K562 (cell line): ENCODE results near the gene CEP20. TPM values are rescaled to one million over a fixed set of nuclear protein-coding genes. Genes with fewer than 3 reads are reported as not detected.

ENCODE experiments used
- ATAC-seq: fragments of 200-7000 bp; cut with Tn5 transposase; 3 replicates; pipeline ENCODE4 v1.9.1; 2020; ENCODE audit warnings: moderate library complexity
- BruUV-seq: library from RNA; stranded (reverse); fragments of 400-500 nt; replicated peaks from 2 replicates; lab custom pipeline; 2021; lab: Mats Ljungman, UMichigan
- CTCF ChIA-PET: fragments of 300-600 bp; formaldehyde crosslinking; extraction: SDS; loops from one replicate; lab custom pipeline; 2021; ENCODE audit warnings: low intra/inter-chr PET ratio; lab: Yijun Ruan, JAX
- POLR2A ChIA-PET: fragments of 300-600, 350-650 bp; sonication (Branson Sonifier 250); formaldehyde crosslinking; extraction: SDS; loops from one replicate; lab custom pipeline; 2021; ENCODE audit warnings: antibody characterized with exemption, inconsistent platforms; lab: Yijun Ruan, JAX
- DNase-seq, 4 experiments: peaks; one replicate each; pipeline versions ENCODE4 v3.0.0 to v3.0.0-alpha.2; 2011 to 2018; ENCODE audit warnings: low spot score in 3 of 4, mixed read lengths in 3 of 4; ENCODE audit errors: extremely low read depth in 1 of 4
- FAIRE-seq: peaks from 2 replicates; lab custom pipeline; 2011; peaks lifted over from hg19 to GRCh38; lab: Jason Lieb, UNC
- H2AFZ ChIP-seq: 2 replicates; pipeline ENCODE4 v1.6.0; 2011; ENCODE audit warnings: low read depth, low read length, control low read depth, inconsistent platforms
- H3K27ac ChIP-seq: fragments of 200-600 bp; 3 replicates; pipeline ENCODE4 v1.8.0; 2011; ENCODE audit warnings: low read depth, mild to moderate bottlenecking, control low read depth, inconsistent platforms, low read length, moderate library complexity, mixed read lengths; ENCODE audit errors: extremely low read depth
- H3K27me3 ChIP-seq, 2 experiments: fragments of 300-600 bp in 1 of 2; 2 replicates in 1 of 2; 3 replicates in 1 of 2; pipeline versions ENCODE4 v1.6.0 to v1.8.0; 2011; ENCODE audit warnings: inconsistent platforms in 2 of 2, low read length in 2 of 2, mild to moderate bottlenecking in 1 of 2, mixed read lengths in 1 of 2, moderate library complexity in 1 of 2; ENCODE audit not compliant: control insufficient read depth in 2 of 2, insufficient read depth in 2 of 2
- H3K36me3 ChIP-seq: fragments of 300-600 bp; 3 replicates; pipeline ENCODE4 v1.8.0; 2011; ENCODE audit warnings: mild to moderate bottlenecking, low read length, inconsistent platforms; ENCODE audit not compliant: control insufficient read depth, insufficient read depth
- H3K4me1 ChIP-seq, 2 experiments: fragments of 200-600 bp in 1 of 2; replicated peaks in 1 of 2; 2 replicates in 1 of 2; 3 replicates in 1 of 2; pipeline versions ENCODE4 v1.5.1 to v1.8.0; 2011; ENCODE audit warnings: inconsistent platforms in 2 of 2, low read length in 2 of 2, mild to moderate bottlenecking in 1 of 2, mixed read lengths in 1 of 2, moderate library complexity in 1 of 2; ENCODE audit not compliant: control insufficient read depth in 2 of 2, insufficient read depth in 2 of 2
- H3K4me2 ChIP-seq: 2 replicates; pipeline ENCODE4 v1.6.1; 2011; ENCODE audit warnings: low read length, control low read depth, inconsistent platforms, mixed read lengths; ENCODE audit not compliant: insufficient read depth
- H3K4me3 ChIP-seq: fragments of 200-600 bp; sonication (generic), shearing (Covaris generic); 2 replicates; pipeline ENCODE4 v1.5.1; 2016; ENCODE audit warnings: control low read depth, inconsistent platforms
- H3K79me2 ChIP-seq: fragments of 200-600 bp; 3 replicates; pipeline ENCODE4 v1.8.0; 2011; ENCODE audit warnings: low read length, inconsistent platforms; ENCODE audit not compliant: control insufficient read depth, insufficient read depth
- H3K9ac ChIP-seq, 2 experiments: 2 replicates each; pipeline versions ENCODE4 v1.6.0 to v1.6.1; 2011; ENCODE audit warnings: low read depth in 2 of 2, low read length in 2 of 2, control low read depth in 1 of 2, inconsistent platforms in 1 of 2, mild to moderate bottlenecking in 1 of 2, mixed read lengths in 1 of 2; ENCODE audit not compliant: insufficient read depth in 1 of 2
- H3K9me1 ChIP-seq: one replicate; pipeline ENCODE4 v1.6.0; 2011; ENCODE audit warnings: inconsistent platforms, mild to moderate bottlenecking, low read length, moderate library complexity; ENCODE audit not compliant: control insufficient read depth, insufficient read depth
- H3K9me3 ChIP-seq: replicated peaks from 2 replicates; pipeline ENCODE4 v1.5.1; 2011; ENCODE audit warnings: low read depth, low read length, inconsistent platforms; ENCODE audit not compliant: control insufficient read depth, insufficient read depth
- H4K20me1 ChIP-seq: replicated peaks from 2 replicates; pipeline ENCODE4 v1.6.1; 2011; ENCODE audit warnings: low read length, inconsistent platforms, mixed read lengths; ENCODE audit not compliant: control insufficient read depth, insufficient read depth
- BDP1 ChIP-seq: IDR thresholded peaks from 3 replicates; pipeline ENCODE4 v1.6.1; 2011; ENCODE audit not compliant: insufficient read length, insufficient read depth
- BRF2 ChIP-seq: IDR thresholded peaks from 3 replicates; pipeline ENCODE4 v1.6.1; 2011; ENCODE audit warnings: borderline replicate concordance, mild to moderate bottlenecking; ENCODE audit not compliant: insufficient read length, insufficient read depth
- CREB3L1 ChIP-seq: fragments of 450-650 bp; IDR thresholded peaks from 2 replicates; pipeline ENCODE4 v1.6.1; 2014; ENCODE audit warnings: low read depth, mild to moderate bottlenecking, moderate library complexity, borderline replicate concordance
- CTCF ChIP-seq, 3 experiments: IDR thresholded peaks in 2 of 3; conservative IDR thresholded peaks in 1 of 3; 2 replicates each; pipeline ENCODE4 v1.5.1; 2011 to 2012; ENCODE audit warnings: low read length in 3 of 3, mild to moderate bottlenecking in 3 of 3, control low read depth in 2 of 3, improper control_type of control experiment in 1 of 3, inconsistent platforms in 1 of 3, low read depth in 1 of 3, mixed read lengths in 1 of 3, moderate library complexity in 1 of 3; ENCODE audit not compliant: insufficient read depth in 2 of 3
- KAT7 ChIP-seq: sonication (generic); formaldehyde crosslinking; IDR thresholded peaks from 2 replicates; pipeline ENCODE4 v1.8.0; 2022; ENCODE audit warnings: missing genetic modification reagents, mild to moderate bottlenecking, borderline replicate concordance
- MBD2 ChIP-seq: sonication (generic); IDR thresholded peaks from 2 replicates; pipeline ENCODE4 v1.6.1; 2016; ENCODE audit warnings: low read depth, borderline replicate concordance
- NFIC ChIP-seq: fragments of 450-650 bp; IDR thresholded peaks from 2 replicates; pipeline ENCODE4 v1.6.1; 2017; ENCODE audit warnings: mild to moderate bottlenecking, inconsistent platforms
- ZBTB7A ChIP-seq: IDR thresholded peaks from 2 replicates; pipeline ENCODE4 v1.6.1; 2011; ENCODE audit warnings: low read depth, mild to moderate bottlenecking, low read length, moderate library complexity, borderline replicate concordance; ENCODE audit not compliant: control insufficient read depth
- ZNF444 ChIP-seq: fragments of 250-450 bp; sonication (Bioruptor Pico); IDR thresholded peaks from 2 replicates; pipeline ENCODE4 v1.4.0; 2020; ENCODE audit warnings: mild to moderate bottlenecking, moderate library complexity
- WGBS: fragments of 100-300 bp; shearing (Covaris generic); methylation state at CpG from one replicate; pipeline ENCODE4 v1.1.6; 2016; ENCODE audit warnings: low coverage, mixed read lengths; ENCODE audit not compliant: insufficient coverage; ENCODE audit errors: missing lambda C conversion rate; 5-methylcytosine and 5-hydroxymethylcytosine counted together
- in situ Hi-C: fragments of 300-500 bp; cut with MboI; formaldehyde crosslinking; loops from 4 replicates; pipeline ENCODE4 v1.15.0; 2018; ENCODE audit warnings: inconsistent platforms, mixed read lengths
- intact Hi-C: fragments of 100-400 bp; cut with micrococcal nuclease; formaldehyde crosslinking; loops from 2 replicates; pipeline ENCODE4 v1.14.2; 2022
- polyA plus RNA-seq, 8 experiments: library from polyadenylated mRNA; depleted of rRNA in 4 of 8; stranded (reverse) in 5 of 8; unstranded in 3 of 8; fragments of >200 nt; fragmentation: Nextera tagmentation in 2 of 8; fragmentation: Illumina TruSeq in 1 of 8; extraction: Ambion mirVana in 2 of 8; extraction: Trizol in 1 of 8; gene quantifications; 2 replicates each; pipeline versions ENCODE4 v1.2.1 to v1.2.3, GENCODE V29; 2011 to 2014; ENCODE audit warnings: inconsistent platforms in 1 of 8, missing spikeins in 1 of 8
- total RNA-seq, 7 experiments: library from RNA; depleted of rRNA in 6 of 7; stranded (reverse); fragments of >200 nt in 6 of 7; fragmentation: Illumina TruSeq in 2 of 7; extraction: Trizol in 2 of 7; gene quantifications; 2 replicates each; pipeline versions ENCODE4 v1.2.1 to v1.2.3, GENCODE V29; 2011 to 2021; ENCODE audit warnings: low replicate concordance in 1 of 7
- TF ChIP-seq, protein P1 (sequence below): sonication (generic); formaldehyde crosslinking; IDR thresholded peaks from 2 replicates; pipeline ENCODE4 v1.5.0; 2020; ENCODE audit warnings: missing genetic modification reagents
- TF ChIP-seq, protein P2 (sequence below): fragments of 450-650 bp; formaldehyde crosslinking; IDR thresholded peaks from 2 replicates; pipeline ENCODE4 v1.4.0; 2020; ENCODE audit warnings: mild to moderate bottlenecking

CEP20 gene
- total and polyA plus RNA-seq, 9 of the 15 experiments (the other 6 are each of a cell fraction or from before 2014, with no cell fraction given) = 41.3 to 150 (median 104) TPM

- no peaks in the 10 kb centered on the region for H4K20me1 ChIP-seq
- peaks cover 50% of the 10 kb centered on the region for H3K79me2 ChIP-seq
- H3K9me1 ChIP-seq = no peaks in the 10 kb centered on the region
- TF ChIP-seq MBD2 (no peak), NFIC (no peak), BDP1 (no peak), ZBTB7A (no peak), CREB3L1 (no peak), ZNF444 (CRISPR knock-in tag) (no peak), KAT7 (no peak), BRF2 (no peak), CTCF (IDR thresholded peaks at IDR 0.05 in 2 of 3, conservative IDR thresholded peaks at IDR 0.05 in 1 of 3; ENCODE audit: insufficient read depth in 2 of 3, low read depth in 1 of 3, low read length in 3 of 3) (no peak)
- TF ChIP-seq, protein P1, sequence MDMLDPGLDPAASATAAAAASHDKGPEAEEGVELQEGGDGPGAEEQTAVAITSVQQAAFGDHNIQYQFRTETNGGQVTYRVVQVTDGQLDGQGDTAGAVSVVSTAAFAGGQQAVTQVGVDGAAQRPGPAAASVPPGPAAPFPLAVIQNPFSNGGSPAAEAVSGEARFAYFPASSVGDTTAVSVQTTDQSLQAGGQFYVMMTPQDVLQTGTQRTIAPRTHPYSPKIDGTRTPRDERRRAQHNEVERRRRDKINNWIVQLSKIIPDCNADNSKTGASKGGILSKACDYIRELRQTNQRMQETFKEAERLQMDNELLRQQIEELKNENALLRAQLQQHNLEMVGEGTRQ (CRISPR knock-in tag) = no peak
- TF ChIP-seq, protein P2, sequence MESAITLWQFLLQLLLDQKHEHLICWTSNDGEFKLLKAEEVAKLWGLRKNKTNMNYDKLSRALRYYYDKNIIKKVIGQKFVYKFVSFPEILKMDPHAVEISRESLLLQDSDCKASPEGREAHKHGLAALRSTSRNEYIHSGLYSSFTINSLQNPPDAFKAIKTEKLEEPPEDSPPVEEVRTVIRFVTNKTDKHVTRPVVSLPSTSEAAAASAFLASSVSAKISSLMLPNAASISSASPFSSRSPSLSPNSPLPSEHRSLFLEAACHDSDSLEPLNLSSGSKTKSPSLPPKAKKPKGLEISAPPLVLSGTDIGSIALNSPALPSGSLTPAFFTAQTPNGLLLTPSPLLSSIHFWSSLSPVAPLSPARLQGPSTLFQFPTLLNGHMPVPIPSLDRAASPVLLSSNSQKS = no peak
- no peak overlapping the region for H2AFZ ChIP-seq
- no peak overlapping the region for H3K27ac ChIP-seq
- intact Hi-C loops = loop anchor here (10.0 kb wide), 1 partner anchor 68 kb away; the partner anchor contains the start of gene ABCC1
- POLR2A ChIA-PET = interaction anchor here (0.7 kb wide), 2 partner anchors 123 to 1298 kb away, joined by 3 to 5 read pairs; no protein-coding TSS in a partner anchor
- H3K36me3 ChIP-seq = peaks cover 87% of the 10 kb centered on the region
- CTCF ChIA-PET = no interaction called here
- no peaks in the 10 kb centered on the region for H3K27me3 ChIP-seq
- peaks cover 5 to 22% of the 10 kb centered on the region in 2 experiments; a peak in 4 of 5 replicates for H3K4me1 ChIP-seq
- in situ Hi-C loops = loop anchor here (5.0 kb wide), 1 partner anchor 246 kb away; no protein-coding TSS in a partner anchor
- H3K9me3 ChIP-seq = no peaks in the 10 kb centered on the region
- ATAC-seq = no peak
- no peak overlapping the region for H3K4me3 ChIP-seq
- BruUV-seq = no TSS peak
- H3K9ac ChIP-seq = no peak overlapping the region
- no peak for FAIRE-seq
- WGBS = 94% methylated on average over 2 of the region's 5 CpGs
- no peak for DNase-seq
- H3K4me2 ChIP-seq = no peak overlapping the region
Measured at GRCh38 chr16:15876503-15876902, 11.9 kb downstream of the CEP20 start.
